ENCODE data around the gene TSPAN4. TPM values are rescaled to one million over a fixed set of nuclear protein-coding genes. Genes with fewer than 3 reads are reported as not detected.

The TSPAN4 gene
- total RNA-seq, 2 experiments from 2014 or later, result 1.6 to 2.0 TPM

- ChIA-PET POLR2A (interaction anchor here (0.5 to 6.1 kb wide), 20 partner anchors 9 to 613 kb away, joined by 3 to 115 read pairs (median 7); partner anchors contain the start of genes BET1L, CD151, CRACR2B and DEAF1), CTCF (interaction anchor here (1.1 to 2.0 kb wide), 3 partner anchors 9 to 28 kb away, joined by 4 to 7 read pairs (median 4); no protein-coding TSS in a partner anchor)
- Mint-ChIP-seq H3K27ac (peak overlapping the region; percentile 92), H3K4me3 (peak overlapping the region; percentile 97), H3K4me1 (ENCODE audit: low read depth) (peaks cover 11% of the 10 kb centered on the region), H3K9me3 (no peaks in the 10 kb centered on the region), H3K36me3 (ENCODE audit: low read depth) (peaks cover 32% of the 10 kb centered on the region), H3K27me3 (no peaks in the 10 kb centered on the region)
- DNase-seq (peak; percentile 92 to 98 (median 96)), ATAC-seq (ENCODE audit: poor library complexity) (peak; percentile 78)
- H3K27ac ChIP-seq (ENCODE audit: low read depth in 1 of 2, low read length in 2 of 2), result peak overlapping the region in 1 of 2 donors; percentile 88
- TF ChIP-seq CTCF (IDR thresholded peaks at IDR 0.05), result no peak
- peaks cover 32% of the 10 kb centered on the region for H3K36me3 ChIP-seq (ENCODE audit: insufficient read depth, low read length)
- peak overlapping the region; percentile 74 for H3K4me3 ChIP-seq (ENCODE audit: low read length)
- H3K9me3 ChIP-seq (ENCODE audit: control insufficient read depth in 1 of 2, insufficient read depth in 1 of 2, low read length in 2 of 2), result no peaks in the 10 kb centered on the region
- H3K27me3 ChIP-seq (ENCODE audit: control insufficient read depth in 1 of 2, insufficient read depth in 2 of 2, low read length in 2 of 2), result no peaks in the 10 kb centered on the region
- peaks cover 34% of the 10 kb centered on the region for H3K4me1 ChIP-seq (ENCODE audit: insufficient read depth, low read length)
- intact Hi-C loops (cut with DNase I, micrococcal nuclease), result loop anchor here (1.0 kb wide), 3 partner anchors 10 to 22 kb away; partner anchors contain the start of genes RPLP2 (in 2 of the 2), POLR2L (in 1 of the 2) and TSPAN4 (in 1 of the 2)
Measured at GRCh38 chr11:819943-820649, 22.6 kb upstream of the TSPAN4 start.

GRCh38 chr11:820655-821511 lies 21.8 kb upstream of the TSPAN4 start:
- peak overlapping the region; percentile 97 for H3K4me3 Mint-ChIP-seq
- H3K36me3 Mint-ChIP-seq (ENCODE audit: low read depth), result peaks cover 37% of the 10 kb centered on the region
- H3K27ac Mint-ChIP-seq, result peak overlapping the region; percentile 92
- no peaks in the 10 kb centered on the region for H3K9me3 Mint-ChIP-seq
- H3K4me1 Mint-ChIP-seq (ENCODE audit: low read depth), result peaks cover 11% of the 10 kb centered on the region
- CTCF ChIA-PET, result interaction anchor here (2.0 kb wide), 1 partner anchor 28 kb away, joined by 7 read pairs; no protein-coding TSS in a partner anchor
- H3K36me3 ChIP-seq (ENCODE audit: insufficient read depth, low read length), result peaks cover 34% of the 10 kb centered on the region
- ATAC-seq (ENCODE audit: poor library complexity) (no peak), DNase-seq (peak in 2 of 14 experiments; percentile 51 to 67)
- H3K27me3 Mint-ChIP-seq, result no peaks in the 10 kb centered on the region
- TF ChIP-seq CTCF (IDR thresholded peaks at IDR 0.05), result no peak
- intact Hi-C loops (cut with DNase I, micrococcal nuclease), result loop anchor here (1.0 kb wide), 2 partner anchors 9 to 21 kb away; partner anchors contain the start of genes POLR2L (in 1 of the 2) and TSPAN4 (in 1 of the 2)
- no peak overlapping the region for H3K27ac ChIP-seq (ENCODE audit: low read depth in 1 of 2, low read length in 2 of 2)
- peaks cover 0 to 6% of the 10 kb centered on the region in 2 experiments for H3K9me3 ChIP-seq (ENCODE audit: control insufficient read depth in 1 of 2, insufficient read depth in 1 of 2, low read length in 2 of 2)
- peak overlapping the region; percentile 74 for H3K4me3 ChIP-seq (ENCODE audit: low read length)
- POLR2A ChIA-PET, result interaction anchor here (0.5 to 6.1 kb wide), 16 partner anchors 10 to 614 kb away, joined by 3 to 115 read pairs (median 8); partner anchors contain the start of genes BET1L, CD151, CRACR2B and GATD1
- H3K4me1 ChIP-seq (ENCODE audit: insufficient read depth, low read length), result peaks cover 34% of the 10 kb centered on the region
- H3K27me3 ChIP-seq (ENCODE audit: control insufficient read depth in 1 of 2, insufficient read depth in 2 of 2, low read length in 2 of 2), result peaks cover 0 to 3% of the 10 kb centered on the region in 2 experiments

Measured in CD4-positive, alpha-beta T cell (primary cell).